Neural cell (in vitro differentiated cells): Measurements from ENCODE around the gene F12.

ENCODE experiments used
- EP300 ChIP-seq: fragments of 450-650 bp; conservative IDR thresholded peaks from 2 replicates; pipeline ENCODE4 v1.6.1; 2014; ENCODE audit warnings: antibody characterized with exemption, mild to moderate bottlenecking, moderate library complexity; ENCODE audit not compliant: poor library complexity, severe bottlenecking
- EZH2 ChIP-seq: fragments of 200-600, 300-800 bp; shearing (Covaris generic), sonication (generic); IDR thresholded peaks from 2 replicates; pipeline ENCODE4 v1.6.1; 2014; ENCODE audit warnings: antibody characterized with exemption, low read length, borderline replicate concordance, mild to moderate bottlenecking; ENCODE audit not compliant: insufficient read depth, poor library complexity, severe bottlenecking
- MXI1 ChIP-seq: fragments of 450-650 bp; conservative IDR thresholded peaks from 2 replicates; pipeline ENCODE4 v1.6.1; 2014; ENCODE audit warnings: antibody characterized with exemption, mild to moderate bottlenecking; ENCODE audit not compliant: poor library complexity, severe bottlenecking
- POLR2AphosphoS5 ChIP-seq: IDR thresholded peaks from 2 replicates; pipeline ENCODE4 v1.6.1; 2012
- RAD21 ChIP-seq: fragments of 450-650 bp; conservative IDR thresholded peaks from 2 replicates; pipeline ENCODE4 v1.6.1; 2014; ENCODE audit warnings: antibody characterized with exemption, mild to moderate bottlenecking, moderate library complexity
- SMC3 ChIP-seq: fragments of 450-650 bp; conservative IDR thresholded peaks from 2 replicates; pipeline ENCODE4 v1.6.1; 2014; ENCODE audit warnings: antibody characterized with exemption, mild to moderate bottlenecking, moderate library complexity; ENCODE audit not compliant: poor library complexity
- TAF1 ChIP-seq: IDR thresholded peaks from 2 replicates; pipeline ENCODE4 v1.6.1; 2012; ENCODE audit warnings: low read depth
- TF ChIP-seq, protein P1 (sequence below): fragments of 450-650 bp; IDR thresholded peaks from 2 replicates; pipeline ENCODE4 v1.5.1; 2014; ENCODE audit warnings: antibody characterized with exemption, mild to moderate bottlenecking, moderate library complexity; ENCODE audit not compliant: poor library complexity, severe bottlenecking
- TF ChIP-seq, protein P2 (sequence below): IDR thresholded peaks from 2 replicates; pipeline ENCODE4 v1.6.1; 2012; ENCODE audit warnings: borderline replicate concordance

DNA sequence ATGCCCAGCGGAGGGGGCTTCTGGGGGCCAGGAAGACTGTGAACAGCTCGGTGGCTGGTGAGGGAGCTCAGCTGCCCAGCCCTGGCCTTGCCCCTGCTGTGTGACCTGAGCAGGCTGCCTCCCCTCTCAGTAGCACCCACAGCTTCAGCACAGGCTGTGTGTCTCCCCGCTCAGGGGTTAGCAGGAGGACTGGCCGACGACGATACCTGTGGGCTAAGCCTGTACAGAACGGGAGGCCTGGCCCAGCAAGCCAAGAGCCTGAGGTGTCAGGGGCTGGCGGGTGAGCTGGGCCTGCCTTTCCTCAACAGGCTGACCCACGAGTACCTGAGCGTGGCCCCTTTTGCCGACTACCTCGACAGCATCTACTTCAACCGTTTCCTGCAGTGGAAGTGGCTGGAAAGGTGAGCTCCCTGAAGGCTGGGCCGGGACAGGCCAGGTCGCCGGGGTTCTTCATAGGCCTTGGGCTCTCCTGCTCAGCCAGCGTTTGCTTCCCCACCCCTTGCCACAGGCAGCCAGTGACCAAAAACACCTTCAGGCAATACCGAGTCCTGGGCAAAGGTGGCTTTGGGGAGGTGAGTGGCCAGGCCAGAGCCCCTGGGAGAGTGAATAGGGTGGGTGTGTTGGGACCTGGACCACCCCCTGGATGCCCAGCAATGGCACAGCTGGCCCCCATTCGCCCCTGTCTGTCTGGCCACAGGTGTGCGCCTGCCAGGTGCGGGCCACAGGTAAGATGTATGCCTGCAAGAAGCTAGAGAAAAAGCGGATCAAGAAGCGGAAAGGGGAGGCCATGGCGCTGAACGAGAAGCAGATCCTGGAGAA lies 23.7 kb upstream of the F12 start:
- TF ChIP-seq POLR2AphosphoS5, result no peak
- TF ChIP-seq, protein P1, sequence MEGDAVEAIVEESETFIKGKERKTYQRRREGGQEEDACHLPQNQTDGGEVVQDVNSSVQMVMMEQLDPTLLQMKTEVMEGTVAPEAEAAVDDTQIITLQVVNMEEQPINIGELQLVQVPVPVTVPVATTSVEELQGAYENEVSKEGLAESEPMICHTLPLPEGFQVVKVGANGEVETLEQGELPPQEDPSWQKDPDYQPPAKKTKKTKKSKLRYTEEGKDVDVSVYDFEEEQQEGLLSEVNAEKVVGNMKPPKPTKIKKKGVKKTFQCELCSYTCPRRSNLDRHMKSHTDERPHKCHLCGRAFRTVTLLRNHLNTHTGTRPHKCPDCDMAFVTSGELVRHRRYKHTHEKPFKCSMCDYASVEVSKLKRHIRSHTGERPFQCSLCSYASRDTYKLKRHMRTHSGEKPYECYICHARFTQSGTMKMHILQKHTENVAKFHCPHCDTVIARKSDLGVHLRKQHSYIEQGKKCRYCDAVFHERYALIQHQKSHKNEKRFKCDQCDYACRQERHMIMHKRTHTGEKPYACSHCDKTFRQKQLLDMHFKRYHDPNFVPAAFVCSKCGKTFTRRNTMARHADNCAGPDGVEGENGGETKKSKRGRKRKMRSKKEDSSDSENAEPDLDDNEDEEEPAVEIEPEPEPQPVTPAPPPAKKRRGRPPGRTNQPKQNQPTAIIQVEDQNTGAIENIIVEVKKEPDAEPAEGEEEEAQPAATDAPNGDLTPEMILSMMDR, result no peak
- TF ChIP-seq MXI1, result no peak
- no peak for TF ChIP-seq EP300
- TF ChIP-seq TAF1, result no peak
- TF ChIP-seq, protein P2, sequence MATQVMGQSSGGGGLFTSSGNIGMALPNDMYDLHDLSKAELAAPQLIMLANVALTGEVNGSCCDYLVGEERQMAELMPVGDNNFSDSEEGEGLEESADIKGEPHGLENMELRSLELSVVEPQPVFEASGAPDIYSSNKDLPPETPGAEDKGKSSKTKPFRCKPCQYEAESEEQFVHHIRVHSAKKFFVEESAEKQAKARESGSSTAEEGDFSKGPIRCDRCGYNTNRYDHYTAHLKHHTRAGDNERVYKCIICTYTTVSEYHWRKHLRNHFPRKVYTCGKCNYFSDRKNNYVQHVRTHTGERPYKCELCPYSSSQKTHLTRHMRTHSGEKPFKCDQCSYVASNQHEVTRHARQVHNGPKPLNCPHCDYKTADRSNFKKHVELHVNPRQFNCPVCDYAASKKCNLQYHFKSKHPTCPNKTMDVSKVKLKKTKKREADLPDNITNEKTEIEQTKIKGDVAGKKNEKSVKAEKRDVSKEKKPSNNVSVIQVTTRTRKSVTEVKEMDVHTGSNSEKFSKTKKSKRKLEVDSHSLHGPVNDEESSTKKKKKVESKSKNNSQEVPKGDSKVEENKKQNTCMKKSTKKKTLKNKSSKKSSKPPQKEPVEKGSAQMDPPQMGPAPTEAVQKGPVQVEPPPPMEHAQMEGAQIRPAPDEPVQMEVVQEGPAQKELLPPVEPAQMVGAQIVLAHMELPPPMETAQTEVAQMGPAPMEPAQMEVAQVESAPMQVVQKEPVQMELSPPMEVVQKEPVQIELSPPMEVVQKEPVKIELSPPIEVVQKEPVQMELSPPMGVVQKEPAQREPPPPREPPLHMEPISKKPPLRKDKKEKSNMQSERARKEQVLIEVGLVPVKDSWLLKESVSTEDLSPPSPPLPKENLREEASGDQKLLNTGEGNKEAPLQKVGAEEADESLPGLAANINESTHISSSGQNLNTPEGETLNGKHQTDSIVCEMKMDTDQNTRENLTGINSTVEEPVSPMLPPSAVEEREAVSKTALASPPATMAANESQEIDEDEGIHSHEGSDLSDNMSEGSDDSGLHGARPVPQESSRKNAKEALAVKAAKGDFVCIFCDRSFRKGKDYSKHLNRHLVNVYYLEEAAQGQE, result no peak
- TF ChIP-seq EZH2, result no peak
- no peak for TF ChIP-seq RAD21
- no peak for TF ChIP-seq SMC3
